Tibial nerve (tissue), 4 donors: ENCODE results near the gene HES3.

Experiments used
- CTCF ChIP-seq, 5 experiments: fragments of 200-600 bp in 3 of 5; fragments of 450-650 bp in 2 of 5; sonication (generic) in 3 of 5; IDR thresholded peaks; one replicate each; pipeline ENCODE4 v1.5.1; 2016 to 2019; ENCODE audit warnings: antibody characterized with exemption in 5 of 5, mild to moderate bottlenecking in 3 of 5, moderate library complexity in 2 of 5
- EP300 ChIP-seq, 2 donors: sonication (generic); formaldehyde crosslinking; IDR thresholded peaks; one replicate each; pipeline ENCODE4 v1.6.1; 2017; ENCODE audit warnings: antibody characterized with exemption in 2 of 2, mild to moderate bottlenecking in 1 of 2

- TF ChIP-seq CTCF (IDR thresholded peaks at IDR 0.05) (no peak), EP300 (IDR thresholded peaks at IDR 0.05) (no peak)
These were observed 27.0 kb downstream of the HES3 start for GRCh38 chr1:6271006-6271405.
